ENCODE results near the gene SPATA20.

DNA sequence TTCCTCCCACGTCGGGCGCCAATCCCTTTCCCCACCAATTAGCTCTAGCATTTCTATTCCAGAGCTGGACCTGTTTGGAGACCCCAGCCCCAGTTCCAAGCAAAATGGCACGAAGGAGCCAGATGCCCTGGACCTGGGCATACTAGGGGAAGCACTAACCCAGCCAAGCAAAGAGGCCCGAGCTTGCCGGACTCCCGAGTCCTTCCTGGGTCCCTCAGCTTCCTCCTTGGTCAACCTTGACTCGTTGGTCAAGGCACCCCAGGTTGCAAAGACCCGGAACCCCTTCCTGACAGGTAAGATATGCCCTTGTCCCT is 5.6 kb upstream of the SPATA20 start:
- TF ChIP-seq MAX (IDR thresholded peaks at IDR 0.05): no peak
- no peak for TF ChIP-seq CTCF (IDR thresholded peaks at IDR 0.05; ENCODE audit: low read depth, low read length, missing input control)
- TF ChIP-seq RXRA (IDR thresholded peaks at IDR 0.05): no peak
- TF ChIP-seq, protein P1, sequence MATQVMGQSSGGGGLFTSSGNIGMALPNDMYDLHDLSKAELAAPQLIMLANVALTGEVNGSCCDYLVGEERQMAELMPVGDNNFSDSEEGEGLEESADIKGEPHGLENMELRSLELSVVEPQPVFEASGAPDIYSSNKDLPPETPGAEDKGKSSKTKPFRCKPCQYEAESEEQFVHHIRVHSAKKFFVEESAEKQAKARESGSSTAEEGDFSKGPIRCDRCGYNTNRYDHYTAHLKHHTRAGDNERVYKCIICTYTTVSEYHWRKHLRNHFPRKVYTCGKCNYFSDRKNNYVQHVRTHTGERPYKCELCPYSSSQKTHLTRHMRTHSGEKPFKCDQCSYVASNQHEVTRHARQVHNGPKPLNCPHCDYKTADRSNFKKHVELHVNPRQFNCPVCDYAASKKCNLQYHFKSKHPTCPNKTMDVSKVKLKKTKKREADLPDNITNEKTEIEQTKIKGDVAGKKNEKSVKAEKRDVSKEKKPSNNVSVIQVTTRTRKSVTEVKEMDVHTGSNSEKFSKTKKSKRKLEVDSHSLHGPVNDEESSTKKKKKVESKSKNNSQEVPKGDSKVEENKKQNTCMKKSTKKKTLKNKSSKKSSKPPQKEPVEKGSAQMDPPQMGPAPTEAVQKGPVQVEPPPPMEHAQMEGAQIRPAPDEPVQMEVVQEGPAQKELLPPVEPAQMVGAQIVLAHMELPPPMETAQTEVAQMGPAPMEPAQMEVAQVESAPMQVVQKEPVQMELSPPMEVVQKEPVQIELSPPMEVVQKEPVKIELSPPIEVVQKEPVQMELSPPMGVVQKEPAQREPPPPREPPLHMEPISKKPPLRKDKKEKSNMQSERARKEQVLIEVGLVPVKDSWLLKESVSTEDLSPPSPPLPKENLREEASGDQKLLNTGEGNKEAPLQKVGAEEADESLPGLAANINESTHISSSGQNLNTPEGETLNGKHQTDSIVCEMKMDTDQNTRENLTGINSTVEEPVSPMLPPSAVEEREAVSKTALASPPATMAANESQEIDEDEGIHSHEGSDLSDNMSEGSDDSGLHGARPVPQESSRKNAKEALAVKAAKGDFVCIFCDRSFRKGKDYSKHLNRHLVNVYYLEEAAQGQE (IDR thresholded peaks at IDR 0.05): no peak
- no peak for TF ChIP-seq YY1 (IDR thresholded peaks at IDR 0.05)
- TF ChIP-seq JUND (IDR thresholded peaks at IDR 0.05): no peak
- TF ChIP-seq TAF1 (conservative IDR thresholded peaks at IDR 0.05): no peak
- no peak for TF ChIP-seq GABPA (IDR thresholded peaks at IDR 0.05 in 1 of 2, conservative IDR thresholded peaks at IDR 0.05 in 1 of 2)
- no peak for TF ChIP-seq RAD21 (IDR thresholded peaks at IDR 0.05)
